Testis (tissue), 2 donors: ENCODE data around the gene LRRC42.

Experiments
- CTCF ChIP-seq, 3 experiments: fragments of 450-650 bp in 2 of 3; fragments of 200-600 bp in 1 of 3; sonication (generic) in 1 of 3; IDR thresholded peaks; one replicate each; pipeline ENCODE4 v1.5.1; 2016 to 2019; ENCODE audit warnings: antibody characterized with exemption in 3 of 3, mild to moderate bottlenecking in 2 of 3, moderate library complexity in 1 of 3
- POLR2A ChIP-seq: fragments of 450-650 bp; IDR thresholded peaks from one replicate; pipeline ENCODE4 v1.6.1; 2017; ENCODE audit warnings: antibody characterized with exemption, mild to moderate bottlenecking, moderate library complexity

GRCh38 chr1:53942127-53942957 lies 3.8 kb upstream of the LRRC42 start:
- TF ChIP-seq CTCF (IDR thresholded peaks at IDR 0.05) (no peak), POLR2A (no peak)
